ENCODE results near the gene PTS. TPM values are rescaled to one million over a fixed set of nuclear protein-coding genes. Genes with fewer than 3 reads are reported as not detected.
A peak's percentile ranks its signal among the peaks of the same experiment; 100 is the strongest.

Gene PTS
- total RNA-seq, 1 experiment from 2014 or later: 26.7 TPM

- Mint-ChIP-seq H3K4me1 (no peaks in the 10 kb centered on the region), H3K36me3 (no peaks in the 10 kb centered on the region), H3K9me3 (no peaks in the 10 kb centered on the region), H3K4me3 (no peak overlapping the region), H3K27me3 (ENCODE audit: low read depth) (peaks cover 16% of the 10 kb centered on the region), H3K27ac (no peak overlapping the region)
- TF ChIP-seq ZNF512 (CRISPR knock-in tag; IDR thresholded peaks at IDR 0.05; ENCODE audit: borderline replicate concordance): no peak
- TF ChIP-seq MLX (CRISPR knock-in tag; IDR thresholded peaks at IDR 0.05): no peak
- peak; percentile 33; the same call in 1 of the 2 replicates for TF ChIP-seq GABPB1 (CRISPR knock-in tag; IDR thresholded peaks at IDR 0.05)
- no peak for TF ChIP-seq E2F4 (CRISPR knock-in tag; IDR thresholded peaks at IDR 0.05; ENCODE audit: borderline replicate concordance, low read depth)
- TF ChIP-seq ARID4B (CRISPR knock-in tag; IDR thresholded peaks at IDR 0.05; ENCODE audit: borderline replicate concordance): no peak
- TF ChIP-seq NFE2L1 (CRISPR knock-in tag; IDR thresholded peaks at IDR 0.05): no peak
- ATAC-seq (no peak), DNase-seq (ENCODE audit: low spot score) (no peak)
- CTCF ChIA-PET: interaction anchor here (0.6 kb wide), 1 partner anchor 51 kb away, joined by 3 read pairs; no protein-coding TSS in a partner anchor
- POLR2A ChIA-PET: no interaction called here
Observed at GRCh38 chr11:112213753-112214152, 12.5 kb upstream of the PTS start.

- Mint-ChIP-seq H3K27ac (no peak overlapping the region), H3K27me3 (ENCODE audit: low read depth) (peaks cover 8% of the 10 kb centered on the region), H3K9me3 (no peaks in the 10 kb centered on the region), H3K36me3 (no peaks in the 10 kb centered on the region), H3K4me1 (no peaks in the 10 kb centered on the region), H3K4me3 (no peak overlapping the region)
- DNase-seq (ENCODE audit: low spot score): no peak
- ChIA-PET POLR2A (no interaction called here), CTCF (interaction anchor here (0.9 to 1.3 kb wide), 2 partner anchors 65 to 239 kb away, joined by 3 to 7 read pairs; no protein-coding TSS in a partner anchor)
- no peak for ATAC-seq
- TF ChIP-seq ATF6 (CRISPR knock-in tag; IDR thresholded peaks at IDR 0.05) (no peak), PREB (CRISPR knock-in tag; IDR thresholded peaks at IDR 0.05; ENCODE audit: borderline replicate concordance) (no peak), FOXJ3 (CRISPR knock-in tag; IDR thresholded peaks at IDR 0.05; ENCODE audit: borderline replicate concordance) (no peak), JAZF1 (CRISPR knock-in tag; IDR thresholded peaks at IDR 0.05) (no peak), IRF1 (CRISPR knock-in tag; IDR thresholded peaks at IDR 0.05) (no peak), KAT7 (CRISPR knock-in tag; IDR thresholded peaks at IDR 0.05; ENCODE audit: borderline replicate concordance) (no peak), ZNF671 (CRISPR knock-in tag; IDR thresholded peaks at IDR 0.05) (no peak), PRDM15 (CRISPR knock-in tag; IDR thresholded peaks at IDR 0.05) (no peak), TCF7 (CRISPR knock-in tag; IDR thresholded peaks at IDR 0.05; ENCODE audit: low read depth) (no peak), E2F5 (CRISPR knock-in tag; IDR thresholded peaks at IDR 0.05) (no peak)
Observed at GRCh38 chr11:112215621-112216020, 10.6 kb upstream of the PTS start.
